PC-9 (cell line): ENCODE measurements around the gene KDM1B. TPM values are rescaled to one million over a fixed set of nuclear protein-coding genes. Genes with fewer than 3 reads are reported as not detected.

Source experiments
- BruUV-seq: library from RNA; stranded (reverse); fragments of 400-500 nt; replicated peaks from 2 replicates; lab custom pipeline; 2021; lab: Mats Ljungman, UMichigan
- CTCF ChIA-PET: fragments of 300-600 bp; sonication (Branson Sonifier 250); formaldehyde crosslinking; loops from one replicate; lab custom pipeline; 2022; ENCODE audit warnings: antibody characterized with exemption; lab: Charles Lee
- POLR2A ChIA-PET: fragments of 300-600 bp; sonication (Branson Sonifier 250); formaldehyde crosslinking; loops from one replicate; lab custom pipeline; 2022; ENCODE audit warnings: antibody characterized with exemption; ENCODE audit not compliant: unreplicated experiment; lab: Charles Lee
- DNase-seq, 2 experiments: peaks; one replicate each; pipeline versions ENCODE4 v3.0.0 to v3.0.0-alpha.2; 2015 to 2022; ENCODE audit warnings: mixed read lengths in 1 of 2
- H2AFZ ChIP-seq: fragments of 200-600 bp; sonication (generic); 2 replicates; pipeline ENCODE4 v1.8.1; 2017; ENCODE audit warnings: antibody characterized with exemption
- H3F3A ChIP-seq: fragments of 200-600 bp; sonication (generic); 2 replicates; pipeline ENCODE4 v1.8.1; 2017; ENCODE audit warnings: antibody characterized with exemption, mild to moderate bottlenecking, low read depth; ENCODE audit not compliant: insufficient read depth
- H3K27ac ChIP-seq: fragments of 200-600 bp; sonication (generic); 2 replicates; pipeline ENCODE4 v1.6.1; 2016; ENCODE audit warnings: mixed run types
- H3K27me3 ChIP-seq: fragments of 200-600 bp; sonication (generic); 2 replicates; pipeline ENCODE4 v1.6.1; 2016; ENCODE audit warnings: low read depth, mixed run types; ENCODE audit not compliant: insufficient read depth
- H3K36me3 ChIP-seq: fragments of 200-600 bp; sonication (generic); 2 replicates; pipeline ENCODE4 v1.6.1; 2016; ENCODE audit warnings: low read depth, mixed run types
- H3K4me1 ChIP-seq: fragments of 200-600 bp; sonication (generic); replicated peaks from 2 replicates; pipeline ENCODE4 v1.6.1; 2016; ENCODE audit warnings: mixed run types; ENCODE audit not compliant: insufficient read depth
- H3K4me2 ChIP-seq: fragments of 200-600 bp; sonication (generic); 2 replicates; pipeline ENCODE4 v1.6.1; 2017; ENCODE audit warnings: mixed run types
- H3K4me3 ChIP-seq: fragments of 200-600 bp; sonication (generic); 2 replicates; pipeline ENCODE4 v1.6.1; 2016; ENCODE audit warnings: mixed run types
- H3K79me2 ChIP-seq: fragments of 200-600 bp; sonication (generic); 2 replicates; pipeline ENCODE4 v1.6.1; 2017; ENCODE audit warnings: low read depth, mixed run types
- H3K9me2 ChIP-seq: fragments of 200-600 bp; sonication (generic); 2 replicates; pipeline ENCODE4 v1.8.1; 2017; ENCODE audit warnings: mild to moderate bottlenecking; ENCODE audit not compliant: insufficient read depth
- H3K9me3 ChIP-seq: fragments of 200-600 bp; sonication (generic); 2 replicates; pipeline ENCODE4 v1.8.1; 2016; ENCODE audit warnings: low read depth; ENCODE audit not compliant: insufficient read depth
- H4K20me1 ChIP-seq: fragments of 200-600 bp; sonication (generic); 2 replicates; pipeline ENCODE4 v1.8.1; 2017; ENCODE audit not compliant: insufficient read depth
- CTCF ChIP-seq: fragments of 200-600 bp; sonication (generic); conservative IDR thresholded peaks from 2 replicates; pipeline ENCODE4 v1.6.1; 2017; ENCODE audit warnings: mixed run types, antibody characterized with exemption, mild to moderate bottlenecking, moderate library complexity
- EZH2 ChIP-seq: fragments of 200-600 bp; sonication (generic); IDR thresholded peaks from 2 replicates; pipeline ENCODE4 v1.8.0; 2017; ENCODE audit warnings: antibody characterized with exemption, low read depth
- intact Hi-C: fragments of 100-400 bp; cut with micrococcal nuclease; formaldehyde crosslinking; loops from one replicate; pipeline ENCODE4 v1.10.0; 2022; ENCODE audit not compliant: unreplicated experiment
- total RNA-seq: library from RNA; stranded (reverse); gene quantifications from 2 replicates; pipeline ENCODE4 v1.2.3, GENCODE V29; 2021

The KDM1B gene
- total RNA-seq, 1 experiment from 2014 or later = 21.5 TPM

GRCh38 chr6:18215436-18215835 is 60.2 kb downstream of the KDM1B start:
- Histone ChIP-seq H3K79me2 (no peaks in the 10 kb centered on the region), H3F3A (peaks cover 10% of the 10 kb centered on the region; the same call in 1 of the 2 replicates), H2AFZ (no peak overlapping the region), H3K27ac (no peak overlapping the region), H3K4me1 (no peaks in the 10 kb centered on the region), H3K9me3 (no peaks in the 10 kb centered on the region), H3K4me3 (no peak overlapping the region), H3K4me2 (no peak overlapping the region), H3K27me3 (no peaks in the 10 kb centered on the region), H3K9me2 (no peaks in the 10 kb centered on the region), H3K36me3 (no peaks in the 10 kb centered on the region), H4K20me1 (no peaks in the 10 kb centered on the region)
- TF ChIP-seq EZH2 = no peak
- no peak for TF ChIP-seq CTCF
- CTCF ChIA-PET = no interaction called here
- DNase-seq = no peak
- POLR2A ChIA-PET = interaction anchor here (0.6 kb wide), 1 partner anchor 59 kb away, joined by 5 read pairs; no protein-coding TSS in a partner anchor
- no TSS peak for BruUV-seq
- intact Hi-C loops = no loop called here

GRCh38 chr6:18216411-18216810 is 61.2 kb downstream of the KDM1B start:
- Histone ChIP-seq H3K4me1 (no peaks in the 10 kb centered on the region), H3K27me3 (no peaks in the 10 kb centered on the region), H3K4me2 (no peak overlapping the region), H3K4me3 (no peak overlapping the region), H3K27ac (no peak overlapping the region), H3K9me3 (no peaks in the 10 kb centered on the region), H3F3A (peaks cover 13% of the 10 kb centered on the region; the same call in 1 of the 2 replicates), H4K20me1 (no peaks in the 10 kb centered on the region), H3K79me2 (no peaks in the 10 kb centered on the region), H3K36me3 (no peaks in the 10 kb centered on the region), H2AFZ (no peak overlapping the region), H3K9me2 (no peaks in the 10 kb centered on the region)
- TF ChIP-seq CTCF = no peak
- TF ChIP-seq EZH2 = no peak
- intact Hi-C loops = no loop called here
- DNase-seq = no peak
- BruUV-seq = no TSS peak
- ChIA-PET POLR2A (no interaction called here), CTCF (no interaction called here)

GRCh38 chr6:18218233-18218632 is 63.0 kb downstream of the KDM1B start:
- Histone ChIP-seq H3K9me2 (no peaks in the 10 kb centered on the region), H3K36me3 (no peaks in the 10 kb centered on the region), H3K4me1 (no peaks in the 10 kb centered on the region), H3F3A (peaks cover 28% of the 10 kb centered on the region; the same call in 1 of the 2 replicates), H3K79me2 (no peaks in the 10 kb centered on the region), H3K4me3 (no peak overlapping the region), H2AFZ (no peak overlapping the region), H3K4me2 (no peak overlapping the region), H4K20me1 (no peaks in the 10 kb centered on the region), H3K27me3 (no peaks in the 10 kb centered on the region), H3K9me3 (no peaks in the 10 kb centered on the region), H3K27ac (no peak overlapping the region)
- DNase-seq = no peak
- ChIA-PET CTCF (no interaction called here), POLR2A (interaction anchor here (0.7 kb wide), 1 partner anchor 90 kb away, joined by 4 read pairs; no protein-coding TSS in a partner anchor)
- TF ChIP-seq EZH2 = no peak
- TF ChIP-seq CTCF = no peak
- BruUV-seq = no TSS peak
- intact Hi-C loops = no loop called here
